Endothelial cell of umbilical vein (primary cell): Measurements from ENCODE around the gene CERS5. TPM values are rescaled to one million over a fixed set of nuclear protein-coding genes. Genes with fewer than 3 reads are reported as not detected.

Experiments used
- BruUV-seq: library from RNA; stranded (reverse); fragments of 400-500 nt; replicated peaks from 2 replicates; lab custom pipeline; 2021; lab: Mats Ljungman, UMichigan
- CTCF ChIA-PET: fragments of 300-600, 350-600 bp; sonication (Branson Sonifier 250); formaldehyde crosslinking; loops from one replicate; lab custom pipeline; 2021; ENCODE audit warnings: antibody characterized with exemption, inconsistent platforms; lab: Charles Lee
- POLR2A ChIA-PET: fragments of 300-600, 350-600 bp; sonication (Branson Sonifier 250); formaldehyde crosslinking; loops from one replicate; lab custom pipeline; 2021; ENCODE audit warnings: antibody characterized with exemption, inconsistent platforms; lab: Charles Lee
- DNase-seq: peaks from one replicate; pipeline ENCODE4 v3.0.0-alpha.2; 2011; ENCODE audit warnings: low read depth, low spot score
- FAIRE-seq: peaks from 2 replicates; lab custom pipeline; 2011; peaks lifted over from hg19 to GRCh38; lab: Jason Lieb, UNC
- H2AFZ ChIP-seq: 2 replicates; pipeline ENCODE4 v1.6.0; 2012; ENCODE audit warnings: low read depth, low read length, control low read depth, inconsistent platforms
- H3K27ac ChIP-seq: 2 replicates; pipeline ENCODE4 v1.5.1; 2011; ENCODE audit warnings: low read depth, mild to moderate bottlenecking, control low read depth, low read length, moderate library complexity; ENCODE audit not compliant: insufficient read depth
- H3K27me3 ChIP-seq, 2 experiments: 2 replicates each; pipeline versions ENCODE4 v1.6.0 to v1.6.1; 2011; ENCODE audit warnings: low read length in 2 of 2, mixed read lengths in 1 of 2; ENCODE audit not compliant: control insufficient read depth in 2 of 2, insufficient read depth in 2 of 2
- H3K36me3 ChIP-seq, 2 experiments: 2 replicates in 1 of 2; 3 replicates in 1 of 2; pipeline ENCODE4 v1.5.1; 2011; ENCODE audit warnings: low read length in 2 of 2, mild to moderate bottlenecking in 1 of 2, moderate library complexity in 1 of 2; ENCODE audit not compliant: control insufficient read depth in 2 of 2, insufficient read depth in 2 of 2; ENCODE audit errors: extremely low read depth in 1 of 2
- H3K4me1 ChIP-seq: 3 replicates; pipeline ENCODE4 v1.5.1; 2011; ENCODE audit warnings: mild to moderate bottlenecking, low read length; ENCODE audit not compliant: control insufficient read depth, insufficient read depth; ENCODE audit errors: extremely low read depth
- H3K4me2 ChIP-seq: 2 replicates; pipeline ENCODE4 v1.6.1; 2011; ENCODE audit warnings: low read length, control low read depth, mixed read lengths; ENCODE audit not compliant: insufficient read depth
- H3K4me3 ChIP-seq, 3 experiments: fragments of 200-600 bp in 1 of 3; sonication (generic), shearing (Covaris generic) in 1 of 3; replicated peaks in 1 of 3; 2 replicates each; pipeline ENCODE4 v1.5.1; 2011 to 2016; ENCODE audit warnings: control low read depth in 3 of 3, low read length in 3 of 3, mild to moderate bottlenecking in 2 of 3, inconsistent platforms in 1 of 3, low read depth in 1 of 3, moderate library complexity in 1 of 3; ENCODE audit not compliant: insufficient read depth in 1 of 3
- H3K79me2 ChIP-seq: 2 replicates; pipeline ENCODE4 v1.6.0; 2012; ENCODE audit warnings: low read length, inconsistent platforms; ENCODE audit not compliant: control insufficient read depth, insufficient read depth
- H3K9ac ChIP-seq: replicated peaks from 2 replicates; pipeline ENCODE3; 2011; ENCODE audit warnings: low read length, control low read depth; ENCODE audit not compliant: insufficient read depth; ENCODE audit errors: extremely low read depth
- H3K9me1 ChIP-seq: replicated peaks from 3 replicates; pipeline ENCODE4 v1.6.0; 2011; ENCODE audit warnings: mild to moderate bottlenecking, low read length; ENCODE audit not compliant: control insufficient read depth, insufficient read depth; ENCODE audit errors: extremely low read depth
- H3K9me3 ChIP-seq: replicated peaks from 2 replicates; pipeline ENCODE4 v1.5.1; 2012; ENCODE audit warnings: low read length, inconsistent platforms; ENCODE audit not compliant: control insufficient read depth, insufficient read depth
- H4K20me1 ChIP-seq: replicated peaks from 2 replicates; pipeline ENCODE3; 2011; ENCODE audit warnings: mild to moderate bottlenecking, low read length; ENCODE audit not compliant: control insufficient read depth, insufficient read depth; ENCODE audit errors: extremely low read depth
- CTCF ChIP-seq, 2 donors: IDR thresholded peaks; 1 replicate in 1 of 2; 2 replicates in 1 of 2; pipeline ENCODE4 v1.5.1; 2011; ENCODE audit warnings: low read length in 2 of 2, mild to moderate bottlenecking in 2 of 2, moderate library complexity in 2 of 2, control low read depth in 1 of 2, inconsistent platforms in 1 of 2, low read depth in 1 of 2; ENCODE audit not compliant: insufficient read depth in 1 of 2; ENCODE audit errors: extremely low read depth in 1 of 2
- EZH2 ChIP-seq: IDR thresholded peaks from 2 replicates; pipeline ENCODE4 v1.6.1; 2012; ENCODE audit warnings: borderline replicate concordance, low read depth, mild to moderate bottlenecking, moderate library complexity, low read length, inconsistent platforms; ENCODE audit not compliant: severe bottlenecking
- FOS ChIP-seq: IDR thresholded peaks from 2 replicates; pipeline ENCODE4 v1.6.1; 2011; ENCODE audit warnings: mild to moderate bottlenecking, low read length, moderate library complexity, borderline replicate concordance; ENCODE audit not compliant: insufficient read depth
- GATA2 ChIP-seq: IDR thresholded peaks from 2 replicates; pipeline ENCODE4 v1.7.0; 2011; ENCODE audit warnings: low read depth, mild to moderate bottlenecking, moderate library complexity, mixed read lengths, low read length; ENCODE audit not compliant: insufficient read length, insufficient read depth
- JUN ChIP-seq: IDR thresholded peaks from 2 replicates; pipeline ENCODE4 v1.6.1; 2011; ENCODE audit warnings: borderline replicate concordance, low read depth; ENCODE audit not compliant: insufficient read length, insufficient read depth
- MAX ChIP-seq: IDR thresholded peaks from 2 replicates; pipeline ENCODE4 v1.6.1; 2011; ENCODE audit not compliant: insufficient read depth, insufficient read length
- MYC ChIP-seq: IDR thresholded peaks from one replicate; pipeline ENCODE4 v1.6.1; 2011; ENCODE audit warnings: mild to moderate bottlenecking, low read depth, low read length
- POLR2A ChIP-seq: IDR thresholded peaks from 2 replicates; pipeline ENCODE4 v1.6.1; 2012; ENCODE audit warnings: low read depth, mild to moderate bottlenecking, control low read depth, low read length
- POLR2AphosphoS5 ChIP-seq: IDR thresholded peaks from 2 replicates; pipeline ENCODE4 v1.6.1; 2012; ENCODE audit warnings: low read depth, mild to moderate bottlenecking, control low read depth, low read length, moderate library complexity; ENCODE audit not compliant: insufficient read depth
- dilution Hi-C: fragments of 300-500 bp; cut with MboI; formaldehyde crosslinking; loops from one replicate; pipeline ENCODE4 v1.15.0; 2019; ENCODE audit warnings: low sequenced_read_pairs; ENCODE audit not compliant: extremely low pct_ligation_motif_present
- intact Hi-C: fragments of 100-400 bp; cut with micrococcal nuclease; formaldehyde crosslinking; loops from one replicate; pipeline ENCODE4 v1.10.0; 2022
- polyA plus RNA-seq, 4 experiments: library from polyadenylated mRNA; depleted of rRNA in 3 of 4; stranded (reverse) in 3 of 4; unstranded in 1 of 4; fragments of >200 nt; gene quantifications; 2 replicates each; pipeline versions ENCODE4 v1.2.1 to v1.2.3, GENCODE V29; 2011 to 2012; ENCODE audit warnings: missing spikeins in 1 of 4
- total RNA-seq: library from RNA; stranded (reverse); gene quantifications from 2 replicates; pipeline ENCODE4 v1.2.3, GENCODE V29; 2021

Gene CERS5
- total and polyA plus RNA-seq, 2 donors (not counting 3 experiments of a cell fraction or from before 2014, with no cell fraction given), result 60.4 to 108 TPM

GRCh38 chr12:50164963-50165362 lies 2.2 kb downstream of the CERS5 start:
- dilution Hi-C loops, result no loop called here
- H3K4me2 ChIP-seq, result no peak overlapping the region
- H4K20me1 ChIP-seq, result no peaks in the 10 kb centered on the region
- ChIA-PET CTCF (interaction anchor here (1.1 kb wide), 1 partner anchor 95 kb away, joined by 3 read pairs; no protein-coding TSS in a partner anchor), POLR2A (interaction anchor here (0.7 kb wide), 1 partner anchor 502 kb away, joined by 4 read pairs; no protein-coding TSS in a partner anchor)
- no peak overlapping the region for H3K9ac ChIP-seq
- no peaks in the 10 kb centered on the region for H3K27me3 ChIP-seq
- no peak for TF ChIP-seq MAX
- TF ChIP-seq FOS, result no peak
- TF ChIP-seq MYC, result no peak
- TF ChIP-seq CTCF (IDR thresholded peaks at IDR 0.05; ENCODE audit: extremely low read depth in 1 of 2, insufficient read depth in 1 of 2, low read depth in 1 of 2, low read length in 2 of 2), result no peak
- TF ChIP-seq EZH2, result no peak
- TF ChIP-seq JUN, result no peak
- no peak for TF ChIP-seq GATA2
- TF ChIP-seq POLR2A, result no peak
- no peak for TF ChIP-seq POLR2AphosphoS5
- no peaks in the 10 kb centered on the region for H3K9me3 ChIP-seq
- no peak overlapping the region for H3K27ac ChIP-seq
- H3K9me1 ChIP-seq, result no peaks in the 10 kb centered on the region
- no peaks in the 10 kb centered on the region for H3K36me3 ChIP-seq
- H3K4me3 ChIP-seq, result no peak overlapping the region
- H3K4me1 ChIP-seq, result peaks cover 7% of the 10 kb centered on the region
- H3K79me2 ChIP-seq, result peaks cover 53% of the 10 kb centered on the region
- H2AFZ ChIP-seq, result no peak overlapping the region
- FAIRE-seq (no peak), DNase-seq (no peak)
- no TSS peak for BruUV-seq
- intact Hi-C loops, result no loop called here
